K562 (cell line): ENCODE data around the gene CTDNEP1. TPM values are rescaled to one million over a fixed set of nuclear protein-coding genes. Genes with fewer than 3 reads are reported as not detected.

Experiments
- ATF7 ChIP-seq: fragments of 450-650 bp; IDR thresholded peaks from 2 replicates; pipeline ENCODE4 v1.7.1; 2014; ENCODE audit warnings: mild to moderate bottlenecking, moderate library complexity
- BRD9 ChIP-seq: fragments of 450-650 bp; IDR thresholded peaks from 2 replicates; pipeline ENCODE4 v1.6.1; 2018; ENCODE audit warnings: low read depth; ENCODE audit not compliant: partially characterized antibody
- ELF1 ChIP-seq: fragments of 200-800 bp; sonication (Bioruptor generic); IDR thresholded peaks from 2 replicates; pipeline ENCODE4 v1.6.1; 2016; ENCODE audit warnings: missing genetic modification characterization, missing compliant biosample characterization
- GATAD2A ChIP-seq: fragments of 450-650 bp; IDR thresholded peaks from 2 replicates; pipeline ENCODE4 v1.6.1; 2017
- GTF2A2 ChIP-seq: IDR thresholded peaks from 2 replicates; pipeline ENCODE4 v1.6.1; 2016; ENCODE audit warnings: mild to moderate bottlenecking, missing genetic modification characterization, missing compliant biosample characterization
- HDAC1 ChIP-seq, 2 experiments: fragments of 450-650 bp; IDR thresholded peaks; 2 replicates each; pipeline ENCODE4 v1.6.1; 2016 to 2017; ENCODE audit warnings: inconsistent platforms in 1 of 2, mild to moderate bottlenecking in 1 of 2, moderate library complexity in 1 of 2
- HLTF ChIP-seq: fragments of 450-650 bp; IDR thresholded peaks from 2 replicates; pipeline ENCODE4 v1.6.1; 2016
- HMG20B ChIP-seq: fragments of 250-450 bp; sonication (Bioruptor Pico); IDR thresholded peaks from 2 replicates; pipeline ENCODE4 v1.5.0; 2021; ENCODE audit warnings: mild to moderate bottlenecking
- HSF4 ChIP-seq: fragments of 250-450 bp; sonication (Bioruptor Pico); IDR thresholded peaks from 2 replicates; pipeline ENCODE4 v2.1.2; 2022; ENCODE audit warnings: mild to moderate bottlenecking, moderate library complexity, borderline replicate concordance
- KAT8 ChIP-seq: fragments of 450-650 bp; IDR thresholded peaks from 2 replicates; pipeline ENCODE4 v1.6.1; 2016; ENCODE audit warnings: low read depth, mild to moderate bottlenecking
- NCOR1 ChIP-seq: fragments of 450-650 bp; IDR thresholded peaks from 2 replicates; pipeline ENCODE4 v1.6.1; 2016; ENCODE audit warnings: mild to moderate bottlenecking, moderate library complexity
- PCBP1 ChIP-seq: fragments of 200-400 bp; formaldehyde crosslinking; IDR thresholded peaks from 2 replicates; pipeline ENCODE4 v1.6.1; 2018; ENCODE audit warnings: mild to moderate bottlenecking, low read depth, low read length; ENCODE audit not compliant: poor library complexity, severe bottlenecking
- POLR2AphosphoS2 ChIP-seq: IDR thresholded peaks from 2 replicates; pipeline ENCODE4 v1.6.1; 2012; ENCODE audit warnings: low read length, improper control_type of control experiment
- POLR2H ChIP-seq: IDR thresholded peaks from 2 replicates; pipeline ENCODE4 v1.6.1; 2016; ENCODE audit warnings: missing genetic modification characterization, low read depth, mild to moderate bottlenecking, control low read depth, missing compliant biosample characterization, moderate library complexity
- RHOXF2B ChIP-seq: fragments of 250-450 bp; sonication (Bioruptor Pico); conservative IDR thresholded peaks from 2 replicates; pipeline ENCODE4 v1.5.1; 2021
- ZFX ChIP-seq: sonication (generic); formaldehyde crosslinking; IDR thresholded peaks from 2 replicates; pipeline ENCODE4 v1.8.0; 2022; ENCODE audit warnings: mild to moderate bottlenecking, missing genetic modification reagents, moderate library complexity
- polyA plus RNA-seq, 8 experiments: library from polyadenylated mRNA; depleted of rRNA in 4 of 8; stranded (reverse) in 5 of 8; unstranded in 3 of 8; fragments of >200 nt; fragmentation: Nextera tagmentation in 2 of 8; fragmentation: Illumina TruSeq in 1 of 8; extraction: Ambion mirVana in 2 of 8; extraction: Trizol in 1 of 8; gene quantifications; 2 replicates each; pipeline versions ENCODE4 v1.2.1 to v1.2.3, GENCODE V29; 2011 to 2014; ENCODE audit warnings: inconsistent platforms in 1 of 8, missing spikeins in 1 of 8
- total RNA-seq, 7 experiments: library from RNA; depleted of rRNA in 6 of 7; stranded (reverse); fragments of >200 nt in 6 of 7; fragmentation: Illumina TruSeq in 2 of 7; extraction: Trizol in 2 of 7; gene quantifications; 2 replicates each; pipeline versions ENCODE4 v1.2.1 to v1.2.3, GENCODE V29; 2011 to 2021; ENCODE audit warnings: low replicate concordance in 1 of 7
- TF ChIP-seq, protein P1 (sequence below): sonication (generic); formaldehyde crosslinking; IDR thresholded peaks from 2 replicates; pipeline ENCODE4 v1.8.0; 2023; ENCODE audit warnings: missing genetic modification reagents, mild to moderate bottlenecking, borderline replicate concordance
- TF ChIP-seq, protein P2 (sequence below): fragments of 450-650 bp; formaldehyde crosslinking; IDR thresholded peaks from 2 replicates; pipeline ENCODE4 v1.4.0; 2022; ENCODE audit warnings: missing genetic modification characterization
- TF ChIP-seq, protein P3 (sequence below): fragments of 250-450 bp; sonication (Bioruptor Pico); IDR thresholded peaks from 2 replicates; pipeline ENCODE4 v1.8.0; 2021; ENCODE audit warnings: mild to moderate bottlenecking, moderate library complexity

The CTDNEP1 gene
- total and polyA plus RNA-seq, 9 of the 15 experiments (the other 6 are each of a cell fraction or from before 2014, with no cell fraction given), result 10.7 to 150 (median 28.5) TPM

DNA sequence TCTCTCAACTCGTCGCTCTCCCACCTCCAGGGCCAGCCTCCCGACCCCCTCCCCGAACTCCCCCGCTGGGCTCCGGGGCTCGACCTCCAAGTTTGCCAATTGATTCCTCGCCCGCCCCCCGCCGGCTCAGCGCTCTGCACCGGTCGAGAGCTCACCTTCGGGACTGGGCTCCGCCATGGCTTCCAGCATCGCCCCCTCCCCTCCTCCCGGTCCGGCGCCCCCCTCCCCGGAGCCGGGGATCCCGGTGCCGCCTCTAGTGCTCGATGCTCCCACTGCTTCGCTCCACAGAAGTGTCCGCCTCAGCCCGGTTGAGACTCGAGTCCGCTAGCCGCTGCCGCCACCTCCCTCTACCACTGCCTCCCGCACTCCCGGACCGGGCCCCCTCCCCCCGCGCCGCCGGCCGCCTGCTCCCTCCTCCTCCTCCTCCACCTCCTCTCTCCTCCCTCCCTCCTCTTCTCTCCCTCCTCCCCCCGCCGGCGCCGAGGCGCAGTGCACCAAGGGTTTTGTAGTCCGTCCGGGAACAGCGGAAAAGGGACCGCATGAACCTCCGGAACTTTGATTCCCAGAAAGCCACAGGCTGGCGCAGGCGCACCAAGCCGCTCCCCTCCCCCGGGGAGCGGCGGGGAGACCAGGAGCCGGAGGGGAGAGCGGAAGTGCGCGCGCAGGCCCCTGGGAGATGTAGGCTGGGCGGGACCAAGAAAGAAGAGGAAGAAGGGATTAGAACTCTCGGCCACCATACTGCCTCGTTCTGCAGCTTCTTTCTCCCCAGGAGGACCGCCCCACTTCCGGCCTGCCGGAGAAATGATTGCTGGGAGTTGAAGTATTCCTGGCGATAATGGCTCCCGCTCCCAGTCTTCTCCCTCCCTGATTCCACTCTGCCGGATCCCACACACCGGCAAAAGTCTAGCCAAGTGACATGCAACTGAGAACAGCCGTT is 12.2 kb downstream of the CTDNEP1 start, which contains the start of gene PHF23 (continued):
- TF ChIP-seq, protein P1, sequence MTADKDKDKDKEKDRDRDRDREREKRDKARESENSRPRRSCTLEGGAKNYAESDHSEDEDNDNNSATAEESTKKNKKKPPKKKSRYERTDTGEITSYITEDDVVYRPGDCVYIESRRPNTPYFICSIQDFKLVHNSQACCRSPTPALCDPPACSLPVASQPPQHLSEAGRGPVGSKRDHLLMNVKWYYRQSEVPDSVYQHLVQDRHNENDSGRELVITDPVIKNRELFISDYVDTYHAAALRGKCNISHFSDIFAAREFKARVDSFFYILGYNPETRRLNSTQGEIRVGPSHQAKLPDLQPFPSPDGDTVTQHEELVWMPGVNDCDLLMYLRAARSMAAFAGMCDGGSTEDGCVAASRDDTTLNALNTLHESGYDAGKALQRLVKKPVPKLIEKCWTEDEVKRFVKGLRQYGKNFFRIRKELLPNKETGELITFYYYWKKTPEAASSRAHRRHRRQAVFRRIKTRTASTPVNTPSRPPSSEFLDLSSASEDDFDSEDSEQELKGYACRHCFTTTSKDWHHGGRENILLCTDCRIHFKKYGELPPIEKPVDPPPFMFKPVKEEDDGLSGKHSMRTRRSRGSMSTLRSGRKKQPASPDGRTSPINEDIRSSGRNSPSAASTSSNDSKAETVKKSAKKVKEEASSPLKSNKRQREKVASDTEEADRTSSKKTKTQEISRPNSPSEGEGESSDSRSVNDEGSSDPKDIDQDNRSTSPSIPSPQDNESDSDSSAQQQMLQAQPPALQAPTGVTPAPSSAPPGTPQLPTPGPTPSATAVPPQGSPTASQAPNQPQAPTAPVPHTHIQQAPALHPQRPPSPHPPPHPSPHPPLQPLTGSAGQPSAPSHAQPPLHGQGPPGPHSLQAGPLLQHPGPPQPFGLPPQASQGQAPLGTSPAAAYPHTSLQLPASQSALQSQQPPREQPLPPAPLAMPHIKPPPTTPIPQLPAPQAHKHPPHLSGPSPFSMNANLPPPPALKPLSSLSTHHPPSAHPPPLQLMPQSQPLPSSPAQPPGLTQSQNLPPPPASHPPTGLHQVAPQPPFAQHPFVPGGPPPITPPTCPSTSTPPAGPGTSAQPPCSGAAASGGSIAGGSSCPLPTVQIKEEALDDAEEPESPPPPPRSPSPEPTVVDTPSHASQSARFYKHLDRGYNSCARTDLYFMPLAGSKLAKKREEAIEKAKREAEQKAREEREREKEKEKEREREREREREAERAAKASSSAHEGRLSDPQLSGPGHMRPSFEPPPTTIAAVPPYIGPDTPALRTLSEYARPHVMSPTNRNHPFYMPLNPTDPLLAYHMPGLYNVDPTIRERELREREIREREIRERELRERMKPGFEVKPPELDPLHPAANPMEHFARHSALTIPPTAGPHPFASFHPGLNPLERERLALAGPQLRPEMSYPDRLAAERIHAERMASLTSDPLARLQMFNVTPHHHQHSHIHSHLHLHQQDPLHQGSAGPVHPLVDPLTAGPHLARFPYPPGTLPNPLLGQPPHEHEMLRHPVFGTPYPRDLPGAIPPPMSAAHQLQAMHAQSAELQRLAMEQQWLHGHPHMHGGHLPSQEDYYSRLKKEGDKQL (CRISPR knock-in tag), result no peak
- TF ChIP-seq NCOR1 (peak; percentile 31; the same call in 1 of the 2 replicates), GATAD2A (0 out of 2 replicates have a peak, but pooled peaks have one; percentile 21), ATF7 (peak; percentile 79), ELF1 (tag) (peak; percentile 97), ZFX (CRISPR knock-in tag) (peak; percentile 34; the same call in 1 of the 2 replicates), HLTF (0 out of 2 replicates have a peak, but pooled peaks have one; percentile 22), BRD9 (no peak), GTF2A2 (tag) (no peak), HMG20B (CRISPR knock-in tag) (no peak), RHOXF2B (CRISPR knock-in tag) (no peak), PCBP1 (peak; percentile 67), HDAC1 (IDR thresholded peaks at IDR 0.05) (peak in 1 of 2 experiments; percentile 65; a peak in 1 of 4 replicates), POLR2AphosphoS2 (peak; percentile 68; the same call in 1 of the 2 replicates), POLR2H (tag) (peak; percentile 58), KAT8 (no peak), HSF4 (CRISPR knock-in tag) (no peak)
- TF ChIP-seq, protein P2, sequence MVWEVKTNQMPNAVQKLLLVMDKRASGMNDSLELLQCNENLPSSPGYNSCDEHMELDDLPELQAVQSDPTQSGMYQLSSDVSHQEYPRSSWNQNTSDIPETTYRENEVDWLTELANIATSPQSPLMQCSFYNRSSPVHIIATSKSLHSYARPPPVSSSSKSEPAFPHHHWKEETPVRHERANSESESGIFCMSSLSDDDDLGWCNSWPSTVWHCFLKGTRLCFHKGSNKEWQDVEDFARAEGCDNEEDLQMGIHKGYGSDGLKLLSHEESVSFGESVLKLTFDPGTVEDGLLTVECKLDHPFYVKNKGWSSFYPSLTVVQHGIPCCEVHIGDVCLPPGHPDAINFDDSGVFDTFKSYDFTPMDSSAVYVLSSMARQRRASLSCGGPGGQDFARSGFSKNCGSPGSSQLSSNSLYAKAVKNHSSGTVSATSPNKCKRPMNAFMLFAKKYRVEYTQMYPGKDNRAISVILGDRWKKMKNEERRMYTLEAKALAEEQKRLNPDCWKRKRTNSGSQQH (CRISPR knock-in tag), result peak; percentile 37; the same call in 1 of the 2 replicates
- TF ChIP-seq, protein P3, sequence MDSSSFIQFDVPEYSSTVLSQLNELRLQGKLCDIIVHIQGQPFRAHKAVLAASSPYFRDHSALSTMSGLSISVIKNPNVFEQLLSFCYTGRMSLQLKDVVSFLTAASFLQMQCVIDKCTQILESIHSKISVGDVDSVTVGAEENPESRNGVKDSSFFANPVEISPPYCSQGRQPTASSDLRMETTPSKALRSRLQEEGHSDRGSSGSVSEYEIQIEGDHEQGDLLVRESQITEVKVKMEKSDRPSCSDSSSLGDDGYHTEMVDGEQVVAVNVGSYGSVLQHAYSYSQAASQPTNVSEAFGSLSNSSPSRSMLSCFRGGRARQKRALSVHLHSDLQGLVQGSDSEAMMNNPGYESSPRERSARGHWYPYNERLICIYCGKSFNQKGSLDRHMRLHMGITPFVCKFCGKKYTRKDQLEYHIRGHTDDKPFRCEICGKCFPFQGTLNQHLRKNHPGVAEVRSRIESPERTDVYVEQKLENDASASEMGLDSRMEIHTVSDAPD (CRISPR knock-in tag), result no peak
